ENCODE results near the gene ATP5IF1. TPM values are rescaled to one million over a fixed set of nuclear protein-coding genes. Genes with fewer than 3 reads are reported as not detected.

The ATP5IF1 gene
- total and polyA plus RNA-seq, 9 of the 15 experiments (the other 6 are each of a cell fraction or from before 2014, with no cell fraction given) = 292 to 1,422 (median 388) TPM

DNA sequence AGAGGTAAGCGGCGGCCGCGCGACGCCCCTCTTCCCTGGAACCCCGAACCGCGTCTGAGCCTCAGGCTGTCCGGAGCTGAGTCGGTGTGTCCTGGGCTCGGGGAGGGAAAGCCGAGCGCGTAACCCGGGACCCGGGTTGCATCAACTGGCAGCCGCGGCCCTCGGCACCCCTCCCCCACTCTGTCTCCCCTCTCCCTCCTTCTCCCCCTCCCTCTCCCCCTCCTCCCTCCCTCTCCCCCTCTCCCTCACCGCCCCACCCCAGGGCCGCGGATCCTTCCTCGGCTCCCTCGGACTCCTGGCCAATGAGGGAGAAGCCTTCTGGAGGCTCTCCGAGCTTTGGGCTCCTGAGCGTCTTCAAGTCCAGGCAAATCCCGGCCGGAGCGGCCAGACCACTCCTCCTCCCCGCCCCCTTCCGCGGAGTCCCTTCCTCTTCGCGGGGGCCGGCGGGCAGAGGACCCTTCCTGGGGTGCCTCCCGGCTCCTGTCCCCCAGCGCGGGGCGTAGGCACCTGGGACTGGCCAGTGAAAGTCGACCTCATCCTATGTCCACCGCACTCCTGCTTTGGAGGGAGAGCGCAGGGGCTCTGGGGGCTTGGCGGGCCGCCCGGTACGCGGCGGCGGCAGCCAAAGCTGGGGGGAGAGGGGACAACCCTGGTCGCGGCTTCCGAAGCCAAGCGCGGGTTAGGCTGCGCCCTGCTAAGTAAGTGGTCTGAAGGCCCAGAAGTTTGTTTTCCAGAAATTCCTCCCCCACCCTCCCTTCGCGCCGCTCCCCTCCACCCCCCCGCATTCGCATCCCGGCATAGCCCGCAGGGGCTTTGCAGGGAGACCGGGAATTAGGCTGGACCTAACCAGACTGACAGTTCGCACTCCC is 24.2 kb downstream of the ATP5IF1 start (continued):
- TF ChIP-seq ZBTB7A (IDR thresholded peaks at IDR 0.05; ENCODE audit: borderline replicate concordance, control insufficient read depth, low read depth, low read length) = peak; percentile 71
- TF ChIP-seq ZBTB43 (CRISPR knock-in tag; IDR thresholded peaks at IDR 0.05) = no peak
- TF ChIP-seq NFRKB (IDR thresholded peaks at IDR 0.05; ENCODE audit: low read depth) = 0 out of 2 replicates have a peak, but pooled peaks have one; percentile 32
- TF ChIP-seq EWSR1 (IDR thresholded peaks at IDR 0.05; ENCODE audit: borderline replicate concordance, low read depth, partially characterized antibody) = no peak
- TF ChIP-seq ATF4 (CRISPR knock-in tag; IDR thresholded peaks at IDR 0.05) = peak; percentile 74; the same call in 1 of the 2 replicates
- TF ChIP-seq U2AF1 (optimal IDR thresholded peaks at IDR 0.05; ENCODE audit: low read depth, low read length) = no peak
- no peak for TF ChIP-seq ZNF561 (CRISPR knock-in tag; conservative IDR thresholded peaks at IDR 0.05)
- TF ChIP-seq HIVEP1 (CRISPR knock-in tag; IDR thresholded peaks at IDR 0.05) = no peak
- TF ChIP-seq ZNF717 (CRISPR knock-in tag; IDR thresholded peaks at IDR 0.05) = no peak
- TF ChIP-seq SIN3A (IDR thresholded peaks at IDR 0.05; ENCODE audit: borderline replicate concordance in 2 of 2, control insufficient read depth in 1 of 2, low read depth in 2 of 2, low read length in 2 of 2) = peak in 1 of 2 experiments; percentile 37; a peak in 1 of 4 replicates
- TF ChIP-seq, protein P1, sequence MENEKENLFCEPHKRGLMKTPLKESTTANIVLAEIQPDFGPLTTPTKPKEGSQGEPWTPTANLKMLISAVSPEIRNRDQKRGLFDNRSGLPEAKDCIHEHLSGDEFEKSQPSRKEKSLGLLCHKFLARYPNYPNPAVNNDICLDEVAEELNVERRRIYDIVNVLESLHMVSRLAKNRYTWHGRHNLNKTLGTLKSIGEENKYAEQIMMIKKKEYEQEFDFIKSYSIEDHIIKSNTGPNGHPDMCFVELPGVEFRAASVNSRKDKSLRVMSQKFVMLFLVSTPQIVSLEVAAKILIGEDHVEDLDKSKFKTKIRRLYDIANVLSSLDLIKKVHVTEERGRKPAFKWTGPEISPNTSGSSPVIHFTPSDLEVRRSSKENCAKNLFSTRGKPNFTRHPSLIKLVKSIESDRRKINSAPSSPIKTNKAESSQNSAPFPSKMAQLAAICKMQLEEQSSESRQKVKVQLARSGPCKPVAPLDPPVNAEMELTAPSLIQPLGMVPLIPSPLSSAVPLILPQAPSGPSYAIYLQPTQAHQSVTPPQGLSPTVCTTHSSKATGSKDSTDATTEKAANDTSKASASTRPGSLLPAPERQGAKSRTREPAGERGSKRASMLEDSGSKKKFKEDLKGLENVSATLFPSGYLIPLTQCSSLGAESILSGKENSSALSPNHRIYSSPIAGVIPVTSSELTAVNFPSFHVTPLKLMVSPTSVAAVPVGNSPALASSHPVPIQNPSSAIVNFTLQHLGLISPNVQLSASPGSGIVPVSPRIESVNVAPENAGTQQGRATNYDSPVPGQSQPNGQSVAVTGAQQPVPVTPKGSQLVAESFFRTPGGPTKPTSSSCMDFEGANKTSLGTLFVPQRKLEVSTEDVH (IDR thresholded peaks at IDR 0.05; ENCODE audit: low read depth, partially characterized antibody) = no peak
- peak; percentile 22; the same call in 1 of the 2 replicates for TF ChIP-seq EGR1 (conservative IDR thresholded peaks at IDR 0.05)
- peak; percentile 99 for TF ChIP-seq PCBP2 (IDR thresholded peaks at IDR 0.05; ENCODE audit: low read depth, low read length, poor library complexity, severe bottlenecking)
- TF ChIP-seq RBBP5 (IDR thresholded peaks at IDR 0.05; ENCODE audit: borderline replicate concordance, insufficient read depth, low read length, poor library complexity, severe bottlenecking) = peak; percentile 92
- TF ChIP-seq POLR2H (tag; IDR thresholded peaks at IDR 0.05; ENCODE audit: low read depth) = no peak
- TF ChIP-seq, protein P2, sequence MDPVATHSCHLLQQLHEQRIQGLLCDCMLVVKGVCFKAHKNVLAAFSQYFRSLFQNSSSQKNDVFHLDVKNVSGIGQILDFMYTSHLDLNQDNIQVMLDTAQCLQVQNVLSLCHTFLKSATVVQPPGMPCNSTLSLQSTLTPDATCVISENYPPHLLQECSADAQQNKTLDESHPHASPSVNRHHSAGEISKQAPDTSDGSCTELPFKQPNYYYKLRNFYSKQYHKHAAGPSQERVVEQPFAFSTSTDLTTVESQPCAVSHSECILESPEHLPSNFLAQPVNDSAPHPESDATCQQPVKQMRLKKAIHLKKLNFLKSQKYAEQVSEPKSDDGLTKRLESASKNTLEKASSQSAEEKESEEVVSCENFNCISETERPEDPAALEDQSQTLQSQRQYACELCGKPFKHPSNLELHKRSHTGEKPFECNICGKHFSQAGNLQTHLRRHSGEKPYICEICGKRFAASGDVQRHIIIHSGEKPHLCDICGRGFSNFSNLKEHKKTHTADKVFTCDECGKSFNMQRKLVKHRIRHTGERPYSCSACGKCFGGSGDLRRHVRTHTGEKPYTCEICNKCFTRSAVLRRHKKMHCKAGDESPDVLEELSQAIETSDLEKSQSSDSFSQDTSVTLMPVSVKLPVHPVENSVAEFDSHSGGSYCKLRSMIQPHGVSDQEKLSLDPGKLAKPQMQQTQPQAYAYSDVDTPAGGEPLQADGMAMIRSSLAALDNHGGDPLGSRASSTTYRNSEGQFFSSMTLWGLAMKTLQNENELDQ (CRISPR knock-in tag; IDR thresholded peaks at IDR 0.05; ENCODE audit: borderline replicate concordance) = no peak

All from K562 (cell line).